ENCODE results near the gene TEKT3. TPM values are rescaled to one million over a fixed set of nuclear protein-coding genes. Genes with fewer than 3 reads are reported as not detected.

Gene TEKT3
- total and polyA plus RNA-seq, 2 of the 4 experiments (the other 2 are of a cell fraction), result 0.15 TPM; not detected in 1

- H3K27ac ChIP-seq (ENCODE audit: insufficient read depth, low read length), result no peak overlapping the region
- peaks cover 13% of the 10 kb centered on the region; the same call in 1 of the 2 replicates for H4K20me1 ChIP-seq (ENCODE audit: insufficient read depth, low read length)
- in situ Hi-C loops (cut with MboI; ENCODE audit: low sequenced_read_pairs) (loop anchor here (25.0 kb wide), 2 partner anchors 391 to 691 kb away; no protein-coding TSS in a partner anchor), intact Hi-C loops (cut with micrococcal nuclease) (no loop called here), dilution Hi-C loops (cut with HindIII; ENCODE audit: low sequenced_read_pairs, unreplicated experiment) (no loop called here)
- POLR2A ChIA-PET (ENCODE audit: unreplicated experiment), result no interaction called here
- H3K9me3 ChIP-seq (ENCODE audit: control insufficient read depth, insufficient read depth, low read length), result peaks cover 4% of the 10 kb centered on the region
- H2BK20ac ChIP-seq (ENCODE audit: low read depth, low read length), result 0 out of 2 replicates have a peak overlapping the region, but pooled peaks have one; percentile 64
- DNase-seq (no peak), ATAC-seq (ENCODE audit: low read depth) (no peak)
- no peak overlapping the region for H4K5ac ChIP-seq (ENCODE audit: low read depth, low read length)
- peaks cover 36% of the 10 kb centered on the region for H3K27me3 ChIP-seq (ENCODE audit: control insufficient read depth, insufficient read depth, low read length)
- H2BK15ac ChIP-seq (ENCODE audit: low read depth, low read length), result peak overlapping the region; percentile 47; the same call in 1 of the 3 replicates
- H3K79me1 ChIP-seq (ENCODE audit: low read depth in 1 of 2, low read length in 2 of 2), result no peaks in the 10 kb centered on the region
- peak overlapping the region; percentile 59; the same call in 1 of the 2 replicates for H2AK5ac ChIP-seq (ENCODE audit: low read depth, low read length)
- H3K4me1 ChIP-seq (ENCODE audit: control insufficient read depth, insufficient read depth, low read length), result peaks cover 20% of the 10 kb centered on the region
- H3K36me3 ChIP-seq (ENCODE audit: control insufficient read depth, insufficient read depth, low read length), result no peaks in the 10 kb centered on the region
- H2BK120ac ChIP-seq (ENCODE audit: low read depth, low read length), result peak overlapping the region; percentile 67
- no peak overlapping the region for H3K14ac ChIP-seq (replicated peaks; ENCODE audit: low read depth, low read length)
- H3K56ac ChIP-seq (ENCODE audit: extremely low read depth, insufficient read depth, low read length), result no peak overlapping the region
- no TSS peak for BruUV-seq (replicated peaks)
- no peak overlapping the region for H3K9ac ChIP-seq (ENCODE audit: low read depth, low read length)
- H4K91ac ChIP-seq (ENCODE audit: insufficient read depth, low read depth, low read length), result peak overlapping the region; percentile 27; the same call in 1 of the 2 replicates
- no peak overlapping the region for H2AFZ ChIP-seq (replicated peaks; ENCODE audit: low read length, poor library complexity)
- no peak overlapping the region for H3K4me3 ChIP-seq (ENCODE audit: insufficient read depth, low read depth, low read length)
- H3K18ac ChIP-seq (ENCODE audit: low read depth, low read length), result 0 out of 2 replicates have a peak overlapping the region, but pooled peaks have one; percentile 8
- no peak overlapping the region for H4K8ac ChIP-seq (ENCODE audit: low read depth in 2 of 2, low read length in 2 of 2)
- no peak overlapping the region for H2AK9ac ChIP-seq (replicated peaks; ENCODE audit: low read depth, low read length, poor library complexity)
- H3K4me2 ChIP-seq (ENCODE audit: low read depth, low read length), result no peak overlapping the region
- peaks cover 15% of the 10 kb centered on the region for H3K9me1 ChIP-seq (ENCODE audit: insufficient read depth, low read length)
- 0 out of 2 replicates have a peak overlapping the region, but pooled peaks have one; percentile 26 for H3K4ac ChIP-seq (ENCODE audit: low read depth, low read length)
- no peak overlapping the region for H3K23ac ChIP-seq (ENCODE audit: low read depth, low read length)
- 100% methylated on average over 1 to 3 of the region's 9 CpGs for WGBS, 2 experiments (ENCODE audit: extremely low coverage in 2 of 2, insufficient read length in 1 of 2)
- CTCF ChIA-PET, result interaction anchor here (1.2 kb wide), 1 partner anchor 28 kb away, joined by 3 read pairs; no protein-coding TSS in a partner anchor
- no peak overlapping the region for H2BK5ac ChIP-seq (ENCODE audit: low read depth, low read length, poor library complexity, severe bottlenecking)
- TF ChIP-seq, protein P1, sequence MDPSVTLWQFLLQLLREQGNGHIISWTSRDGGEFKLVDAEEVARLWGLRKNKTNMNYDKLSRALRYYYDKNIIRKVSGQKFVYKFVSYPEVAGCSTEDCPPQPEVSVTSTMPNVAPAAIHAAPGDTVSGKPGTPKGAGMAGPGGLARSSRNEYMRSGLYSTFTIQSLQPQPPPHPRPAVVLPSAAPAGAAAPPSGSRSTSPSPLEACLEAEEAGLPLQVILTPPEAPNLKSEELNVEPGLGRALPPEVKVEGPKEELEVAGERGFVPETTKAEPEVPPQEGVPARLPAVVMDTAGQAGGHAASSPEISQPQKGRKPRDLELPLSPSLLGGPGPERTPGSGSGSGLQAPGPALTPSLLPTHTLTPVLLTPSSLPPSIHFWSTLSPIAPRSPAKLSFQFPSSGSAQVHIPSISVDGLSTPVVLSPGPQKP (IDR thresholded peaks at IDR 0.05; ENCODE audit: borderline replicate concordance, low read depth, low read length), result no peak
- TF ChIP-seq NFE2L2 (IDR thresholded peaks at IDR 0.05; ENCODE audit: low read depth, low read length) (no peak), MXI1 (IDR thresholded peaks at IDR 0.05; ENCODE audit: borderline replicate concordance, low read depth, low read length) (no peak), RCOR1 (IDR thresholded peaks at IDR 0.05; ENCODE audit: insufficient replicate concordance, low read length) (no peak), RAD21 (IDR thresholded peaks at IDR 0.05; ENCODE audit: low read length) (no peak), FOS (IDR thresholded peaks at IDR 0.05; ENCODE audit: low read depth, low read length) (no peak), CHD1 (IDR thresholded peaks at IDR 0.05; ENCODE audit: low read depth, low read length) (no peak), CEBPB (IDR thresholded peaks at IDR 0.05; ENCODE audit: low read depth, low read length) (no peak), POLR2A (IDR thresholded peaks at IDR 0.05; ENCODE audit: low read depth, low read length) (no peak), MAFK (IDR thresholded peaks at IDR 0.05; ENCODE audit: low read depth, low read length) (no peak), RFX5 (IDR thresholded peaks at IDR 0.05; ENCODE audit: low read depth, low read length) (no peak), BHLHE40 (IDR thresholded peaks at IDR 0.05; ENCODE audit: low read depth, low read length) (no peak), MAZ (IDR thresholded peaks at IDR 0.05; ENCODE audit: borderline replicate concordance, low read depth, low read length) (no peak), CTCF (conservative IDR thresholded peaks at IDR 0.05; ENCODE audit: low read depth, low read length) (no peak)
- TF ChIP-seq, protein P2, sequence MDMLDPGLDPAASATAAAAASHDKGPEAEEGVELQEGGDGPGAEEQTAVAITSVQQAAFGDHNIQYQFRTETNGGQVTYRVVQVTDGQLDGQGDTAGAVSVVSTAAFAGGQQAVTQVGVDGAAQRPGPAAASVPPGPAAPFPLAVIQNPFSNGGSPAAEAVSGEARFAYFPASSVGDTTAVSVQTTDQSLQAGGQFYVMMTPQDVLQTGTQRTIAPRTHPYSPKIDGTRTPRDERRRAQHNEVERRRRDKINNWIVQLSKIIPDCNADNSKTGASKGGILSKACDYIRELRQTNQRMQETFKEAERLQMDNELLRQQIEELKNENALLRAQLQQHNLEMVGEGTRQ (IDR thresholded peaks at IDR 0.05; ENCODE audit: low read depth, low read length), result no peak
These were observed 70.6 kb downstream of the TEKT3 start for GRCh38 chr17:15270628-15271381.
